ENCODE data around the gene TMEM242. TPM values are rescaled to one million over a fixed set of nuclear protein-coding genes. Genes with fewer than 3 reads are reported as not detected.

Gene TMEM242
- polyA plus RNA-seq, 1 of the 3 experiments (the other 2 are of a cell fraction) = 7.4 TPM

DNA sequence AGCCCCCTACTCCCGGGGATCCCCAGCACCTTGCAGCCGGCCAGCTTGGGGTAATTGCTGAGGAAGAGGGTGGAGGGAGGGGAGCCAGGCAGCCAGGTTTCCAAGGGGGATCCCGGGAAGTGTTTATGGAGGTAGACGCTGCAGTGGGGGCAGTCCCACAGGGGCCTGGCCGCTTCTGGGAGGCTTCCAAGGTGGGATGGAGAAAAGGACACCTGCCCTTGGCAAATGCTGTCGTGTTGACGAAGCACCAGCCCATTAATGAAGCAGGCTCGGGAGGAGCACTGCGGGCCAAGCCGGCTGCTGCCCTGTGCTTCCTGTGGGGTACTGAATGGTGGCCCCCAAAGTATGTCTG is 82.4 kb downstream of the TMEM242 start:
- Histone ChIP-seq H3K9me3 (no peaks in the 10 kb centered on the region), H3K27ac (ENCODE audit: low read depth in 2 of 2, low read length in 1 of 2) (no peak overlapping the region), H3K27me3 (ENCODE audit: insufficient read depth) (no peaks in the 10 kb centered on the region), H3F3A (replicated peaks; ENCODE audit: insufficient read depth) (no peaks in the 10 kb centered on the region), H3K9ac (no peak overlapping the region), H4K20me1 (ENCODE audit: insufficient read depth) (no peaks in the 10 kb centered on the region), H3K9me2 (no peaks in the 10 kb centered on the region), H3K79me2 (ENCODE audit: insufficient read depth) (no peaks in the 10 kb centered on the region), H2AFZ (ENCODE audit: low read depth) (no peak overlapping the region), H3K36me3 (replicated peaks in 1 of 2; ENCODE audit: control insufficient read depth in 1 of 2, insufficient read depth in 2 of 2, low read length in 1 of 2) (no peaks in the 10 kb centered on the region), H3K4me3 (ENCODE audit: low read depth in 2 of 2, low read length in 1 of 2) (no peak overlapping the region), H3K4me1 (ENCODE audit: control insufficient read depth in 1 of 2, insufficient read depth in 2 of 2, low read depth in 1 of 2, low read length in 1 of 2) (peaks cover 0 to under 1% of the 10 kb centered on the region in 2 experiments; a peak in 1 of 4 replicates), H3K4me2 (no peak overlapping the region)
- no peak for TF ChIP-seq JUND (IDR thresholded peaks at IDR 0.05)
- no peak for TF ChIP-seq SMC3 (IDR thresholded peaks at IDR 0.05; ENCODE audit: low read depth, low read length)
- TF ChIP-seq, protein P1, sequence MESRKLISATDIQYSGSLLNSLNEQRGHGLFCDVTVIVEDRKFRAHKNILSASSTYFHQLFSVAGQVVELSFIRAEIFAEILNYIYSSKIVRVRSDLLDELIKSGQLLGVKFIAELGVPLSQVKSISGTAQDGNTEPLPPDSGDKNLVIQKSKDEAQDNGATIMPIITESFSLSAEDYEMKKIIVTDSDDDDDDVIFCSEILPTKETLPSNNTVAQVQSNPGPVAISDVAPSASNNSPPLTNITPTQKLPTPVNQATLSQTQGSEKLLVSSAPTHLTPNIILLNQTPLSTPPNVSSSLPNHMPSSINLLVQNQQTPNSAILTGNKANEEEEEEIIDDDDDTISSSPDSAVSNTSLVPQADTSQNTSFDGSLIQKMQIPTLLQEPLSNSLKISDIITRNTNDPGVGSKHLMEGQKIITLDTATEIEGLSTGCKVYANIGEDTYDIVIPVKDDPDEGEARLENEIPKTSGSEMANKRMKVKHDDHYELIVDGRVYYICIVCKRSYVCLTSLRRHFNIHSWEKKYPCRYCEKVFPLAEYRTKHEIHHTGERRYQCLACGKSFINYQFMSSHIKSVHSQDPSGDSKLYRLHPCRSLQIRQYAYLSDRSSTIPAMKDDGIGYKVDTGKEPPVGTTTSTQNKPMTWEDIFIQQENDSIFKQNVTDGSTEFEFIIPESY (IDR thresholded peaks at IDR 0.05; ENCODE audit: borderline replicate concordance, low read depth) = no peak
- TF ChIP-seq RXRA (IDR thresholded peaks at IDR 0.05; ENCODE audit: borderline replicate concordance, low read depth) = no peak
- no peak for TF ChIP-seq RFX5 (IDR thresholded peaks at IDR 0.05; ENCODE audit: low read length)
- TF ChIP-seq, protein P2, sequence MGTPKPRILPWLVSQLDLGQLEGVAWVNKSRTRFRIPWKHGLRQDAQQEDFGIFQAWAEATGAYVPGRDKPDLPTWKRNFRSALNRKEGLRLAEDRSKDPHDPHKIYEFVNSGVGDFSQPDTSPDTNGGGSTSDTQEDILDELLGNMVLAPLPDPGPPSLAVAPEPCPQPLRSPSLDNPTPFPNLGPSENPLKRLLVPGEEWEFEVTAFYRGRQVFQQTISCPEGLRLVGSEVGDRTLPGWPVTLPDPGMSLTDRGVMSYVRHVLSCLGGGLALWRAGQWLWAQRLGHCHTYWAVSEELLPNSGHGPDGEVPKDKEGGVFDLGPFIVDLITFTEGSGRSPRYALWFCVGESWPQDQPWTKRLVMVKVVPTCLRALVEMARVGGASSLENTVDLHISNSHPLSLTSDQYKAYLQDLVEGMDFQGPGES (IDR thresholded peaks at IDR 0.05; ENCODE audit: low read depth, low read length) = no peak
- no peak for TF ChIP-seq MXI1 (IDR thresholded peaks at IDR 0.05; ENCODE audit: low read depth, low read length)
- TF ChIP-seq SIN3A (IDR thresholded peaks at IDR 0.05; ENCODE audit: borderline replicate concordance, low read depth, low read length) = no peak
- no peak for TF ChIP-seq FOXM1 (IDR thresholded peaks at IDR 0.05; ENCODE audit: low read depth)
- no peak for TF ChIP-seq ELF1 (IDR thresholded peaks at IDR 0.05)
- TF ChIP-seq FOXJ3 (CRISPR knock-in tag; IDR thresholded peaks at IDR 0.05) = no peak
- TF ChIP-seq CHD2 (IDR thresholded peaks at IDR 0.05; ENCODE audit: low read length, partially characterized antibody) = no peak
- TF ChIP-seq, protein P3, sequence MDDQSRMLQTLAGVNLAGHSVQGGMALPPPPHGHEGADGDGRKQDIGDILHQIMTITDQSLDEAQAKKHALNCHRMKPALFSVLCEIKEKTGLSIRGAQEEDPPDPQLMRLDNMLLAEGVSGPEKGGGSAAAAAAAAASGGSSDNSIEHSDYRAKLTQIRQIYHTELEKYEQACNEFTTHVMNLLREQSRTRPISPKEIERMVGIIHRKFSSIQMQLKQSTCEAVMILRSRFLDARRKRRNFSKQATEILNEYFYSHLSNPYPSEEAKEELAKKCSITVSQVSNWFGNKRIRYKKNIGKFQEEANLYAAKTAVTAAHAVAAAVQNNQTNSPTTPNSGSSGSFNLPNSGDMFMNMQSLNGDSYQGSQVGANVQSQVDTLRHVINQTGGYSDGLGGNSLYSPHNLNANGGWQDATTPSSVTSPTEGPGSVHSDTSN (IDR thresholded peaks at IDR 0.05) = no peak
- TF ChIP-seq MEF2A (IDR thresholded peaks at IDR 0.05; ENCODE audit: borderline replicate concordance, low read depth) = no peak
- no peak for TF ChIP-seq GATA2 (CRISPR knock-in tag; IDR thresholded peaks at IDR 0.05)
- TF ChIP-seq, protein P4, sequence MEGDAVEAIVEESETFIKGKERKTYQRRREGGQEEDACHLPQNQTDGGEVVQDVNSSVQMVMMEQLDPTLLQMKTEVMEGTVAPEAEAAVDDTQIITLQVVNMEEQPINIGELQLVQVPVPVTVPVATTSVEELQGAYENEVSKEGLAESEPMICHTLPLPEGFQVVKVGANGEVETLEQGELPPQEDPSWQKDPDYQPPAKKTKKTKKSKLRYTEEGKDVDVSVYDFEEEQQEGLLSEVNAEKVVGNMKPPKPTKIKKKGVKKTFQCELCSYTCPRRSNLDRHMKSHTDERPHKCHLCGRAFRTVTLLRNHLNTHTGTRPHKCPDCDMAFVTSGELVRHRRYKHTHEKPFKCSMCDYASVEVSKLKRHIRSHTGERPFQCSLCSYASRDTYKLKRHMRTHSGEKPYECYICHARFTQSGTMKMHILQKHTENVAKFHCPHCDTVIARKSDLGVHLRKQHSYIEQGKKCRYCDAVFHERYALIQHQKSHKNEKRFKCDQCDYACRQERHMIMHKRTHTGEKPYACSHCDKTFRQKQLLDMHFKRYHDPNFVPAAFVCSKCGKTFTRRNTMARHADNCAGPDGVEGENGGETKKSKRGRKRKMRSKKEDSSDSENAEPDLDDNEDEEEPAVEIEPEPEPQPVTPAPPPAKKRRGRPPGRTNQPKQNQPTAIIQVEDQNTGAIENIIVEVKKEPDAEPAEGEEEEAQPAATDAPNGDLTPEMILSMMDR (IDR thresholded peaks at IDR 0.05) = no peak
- TF ChIP-seq, protein P5, sequence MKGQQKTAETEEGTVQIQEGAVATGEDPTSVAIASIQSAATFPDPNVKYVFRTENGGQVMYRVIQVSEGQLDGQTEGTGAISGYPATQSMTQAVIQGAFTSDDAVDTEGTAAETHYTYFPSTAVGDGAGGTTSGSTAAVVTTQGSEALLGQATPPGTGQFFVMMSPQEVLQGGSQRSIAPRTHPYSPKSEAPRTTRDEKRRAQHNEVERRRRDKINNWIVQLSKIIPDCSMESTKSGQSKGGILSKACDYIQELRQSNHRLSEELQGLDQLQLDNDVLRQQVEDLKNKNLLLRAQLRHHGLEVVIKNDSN (IDR thresholded peaks at IDR 0.05; ENCODE audit: borderline replicate concordance, low read depth) = no peak
- TF ChIP-seq, protein P6, sequence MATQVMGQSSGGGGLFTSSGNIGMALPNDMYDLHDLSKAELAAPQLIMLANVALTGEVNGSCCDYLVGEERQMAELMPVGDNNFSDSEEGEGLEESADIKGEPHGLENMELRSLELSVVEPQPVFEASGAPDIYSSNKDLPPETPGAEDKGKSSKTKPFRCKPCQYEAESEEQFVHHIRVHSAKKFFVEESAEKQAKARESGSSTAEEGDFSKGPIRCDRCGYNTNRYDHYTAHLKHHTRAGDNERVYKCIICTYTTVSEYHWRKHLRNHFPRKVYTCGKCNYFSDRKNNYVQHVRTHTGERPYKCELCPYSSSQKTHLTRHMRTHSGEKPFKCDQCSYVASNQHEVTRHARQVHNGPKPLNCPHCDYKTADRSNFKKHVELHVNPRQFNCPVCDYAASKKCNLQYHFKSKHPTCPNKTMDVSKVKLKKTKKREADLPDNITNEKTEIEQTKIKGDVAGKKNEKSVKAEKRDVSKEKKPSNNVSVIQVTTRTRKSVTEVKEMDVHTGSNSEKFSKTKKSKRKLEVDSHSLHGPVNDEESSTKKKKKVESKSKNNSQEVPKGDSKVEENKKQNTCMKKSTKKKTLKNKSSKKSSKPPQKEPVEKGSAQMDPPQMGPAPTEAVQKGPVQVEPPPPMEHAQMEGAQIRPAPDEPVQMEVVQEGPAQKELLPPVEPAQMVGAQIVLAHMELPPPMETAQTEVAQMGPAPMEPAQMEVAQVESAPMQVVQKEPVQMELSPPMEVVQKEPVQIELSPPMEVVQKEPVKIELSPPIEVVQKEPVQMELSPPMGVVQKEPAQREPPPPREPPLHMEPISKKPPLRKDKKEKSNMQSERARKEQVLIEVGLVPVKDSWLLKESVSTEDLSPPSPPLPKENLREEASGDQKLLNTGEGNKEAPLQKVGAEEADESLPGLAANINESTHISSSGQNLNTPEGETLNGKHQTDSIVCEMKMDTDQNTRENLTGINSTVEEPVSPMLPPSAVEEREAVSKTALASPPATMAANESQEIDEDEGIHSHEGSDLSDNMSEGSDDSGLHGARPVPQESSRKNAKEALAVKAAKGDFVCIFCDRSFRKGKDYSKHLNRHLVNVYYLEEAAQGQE (IDR thresholded peaks at IDR 0.05; ENCODE audit: low read depth, low read length) = no peak
- CTCF ChIA-PET = no interaction called here
- WGBS (ENCODE audit: low lambda C conversion rate) = 86% methylated on average over 8 of the region's 10 CpGs
- POLR2A ChIA-PET = no interaction called here
- DNase-seq = no peak
